Endothelial cell of umbilical vein (primary cell): ENCODE measurements around the gene TRANK1.

Experiments
- EZH2 ChIP-seq: IDR thresholded peaks from 2 replicates; pipeline ENCODE4 v1.6.1; 2012; ENCODE audit warnings: borderline replicate concordance, low read depth, mild to moderate bottlenecking, moderate library complexity, low read length, inconsistent platforms; ENCODE audit not compliant: severe bottlenecking
- TF ChIP-seq, protein P1 (sequence below), 2 donors: IDR thresholded peaks; 1 replicate in 1 of 2; 2 replicates in 1 of 2; pipeline ENCODE4 v1.5.1; 2011; ENCODE audit warnings: low read length in 2 of 2, mild to moderate bottlenecking in 2 of 2, moderate library complexity in 2 of 2, control low read depth in 1 of 2, inconsistent platforms in 1 of 2, low read depth in 1 of 2; ENCODE audit not compliant: insufficient read depth in 1 of 2; ENCODE audit errors: extremely low read depth in 1 of 2

DNA sequence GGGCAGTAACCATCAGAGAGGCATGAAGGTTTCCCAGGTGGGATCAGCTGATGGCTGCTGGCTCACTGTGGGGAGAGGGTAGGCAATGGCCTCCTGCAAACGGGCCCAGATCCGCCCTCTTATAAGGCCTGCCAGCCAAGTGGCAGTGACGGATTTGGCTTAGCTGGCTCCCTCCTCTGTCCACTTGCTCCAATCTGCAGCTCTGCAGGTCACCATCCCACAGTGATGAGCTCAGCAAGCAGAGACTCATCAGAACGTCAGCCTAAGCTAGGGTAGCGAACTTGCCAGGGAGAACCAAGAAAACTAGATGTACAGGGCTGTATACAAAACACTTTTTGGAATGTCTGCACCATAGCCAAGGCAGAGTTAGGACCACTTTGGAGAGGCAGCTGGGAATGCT lies 117.7 kb downstream of the TRANK1 start:
- TF ChIP-seq, protein P1, sequence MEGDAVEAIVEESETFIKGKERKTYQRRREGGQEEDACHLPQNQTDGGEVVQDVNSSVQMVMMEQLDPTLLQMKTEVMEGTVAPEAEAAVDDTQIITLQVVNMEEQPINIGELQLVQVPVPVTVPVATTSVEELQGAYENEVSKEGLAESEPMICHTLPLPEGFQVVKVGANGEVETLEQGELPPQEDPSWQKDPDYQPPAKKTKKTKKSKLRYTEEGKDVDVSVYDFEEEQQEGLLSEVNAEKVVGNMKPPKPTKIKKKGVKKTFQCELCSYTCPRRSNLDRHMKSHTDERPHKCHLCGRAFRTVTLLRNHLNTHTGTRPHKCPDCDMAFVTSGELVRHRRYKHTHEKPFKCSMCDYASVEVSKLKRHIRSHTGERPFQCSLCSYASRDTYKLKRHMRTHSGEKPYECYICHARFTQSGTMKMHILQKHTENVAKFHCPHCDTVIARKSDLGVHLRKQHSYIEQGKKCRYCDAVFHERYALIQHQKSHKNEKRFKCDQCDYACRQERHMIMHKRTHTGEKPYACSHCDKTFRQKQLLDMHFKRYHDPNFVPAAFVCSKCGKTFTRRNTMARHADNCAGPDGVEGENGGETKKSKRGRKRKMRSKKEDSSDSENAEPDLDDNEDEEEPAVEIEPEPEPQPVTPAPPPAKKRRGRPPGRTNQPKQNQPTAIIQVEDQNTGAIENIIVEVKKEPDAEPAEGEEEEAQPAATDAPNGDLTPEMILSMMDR (IDR thresholded peaks at IDR 0.05; ENCODE audit: extremely low read depth in 1 of 2, insufficient read depth in 1 of 2, low read depth in 1 of 2, low read length in 2 of 2) = no peak
- no peak for TF ChIP-seq EZH2
